K562 (cell line): ENCODE data around the gene GPR25.

Source experiments
- CREB1 ChIP-seq, 2 experiments: sonication (generic) in 1 of 2; formaldehyde crosslinking in 1 of 2; IDR thresholded peaks; 2 replicates each; pipeline versions ENCODE4 v1.6.1 to v1.8.0; 2012 to 2022; ENCODE audit warnings: inconsistent platforms in 1 of 2, mild to moderate bottlenecking in 1 of 2, missing genetic modification reagents in 1 of 2, moderate library complexity in 1 of 2
- KAT8 ChIP-seq: fragments of 450-650 bp; IDR thresholded peaks from 2 replicates; pipeline ENCODE4 v1.6.1; 2016; ENCODE audit warnings: low read depth, mild to moderate bottlenecking
- POLR2A ChIP-seq: fragments of 450-650 bp; conservative IDR thresholded peaks from 2 replicates; pipeline ENCODE4 v1.6.1; 2016
- ZHX1 ChIP-seq: fragments of 150-350 bp; conservative IDR thresholded peaks from 2 replicates; pipeline ENCODE4 v1.6.1; 2014; ENCODE audit warnings: low read length

GRCh38 chr1:200905411-200906052, 32.8 kb downstream of the GPR25 start:
- TF ChIP-seq KAT8 (no peak), POLR2A (no peak), CREB1 (IDR thresholded peaks at IDR 0.05) (no peak), CREB1 (CRISPR knock-in tag; IDR thresholded peaks at IDR 0.05) (no peak), ZHX1 (no peak)
